Breast epithelium (tissue), 3 donors: ENCODE measurements around the gene TERB1.

Source experiments
- POLR2A ChIP-seq: fragments of 450-650 bp; IDR thresholded peaks from one replicate; pipeline ENCODE4 v1.6.1; 2016; ENCODE audit warnings: antibody characterized with exemption, mild to moderate bottlenecking, moderate library complexity
- POLR2AphosphoS5 ChIP-seq, 3 donors: sonication (generic); formaldehyde crosslinking; IDR thresholded peaks; one replicate each; pipeline ENCODE4 v1.6.1; 2017; ENCODE audit warnings: antibody characterized with exemption in 3 of 3
- TF ChIP-seq, protein P1 (sequence below), 3 donors: fragments of 450-650 bp; IDR thresholded peaks; one replicate each; pipeline ENCODE4 v1.5.1; 2016 to 2017; ENCODE audit warnings: antibody characterized with exemption in 3 of 3, mild to moderate bottlenecking in 3 of 3, moderate library complexity in 3 of 3

DNA sequence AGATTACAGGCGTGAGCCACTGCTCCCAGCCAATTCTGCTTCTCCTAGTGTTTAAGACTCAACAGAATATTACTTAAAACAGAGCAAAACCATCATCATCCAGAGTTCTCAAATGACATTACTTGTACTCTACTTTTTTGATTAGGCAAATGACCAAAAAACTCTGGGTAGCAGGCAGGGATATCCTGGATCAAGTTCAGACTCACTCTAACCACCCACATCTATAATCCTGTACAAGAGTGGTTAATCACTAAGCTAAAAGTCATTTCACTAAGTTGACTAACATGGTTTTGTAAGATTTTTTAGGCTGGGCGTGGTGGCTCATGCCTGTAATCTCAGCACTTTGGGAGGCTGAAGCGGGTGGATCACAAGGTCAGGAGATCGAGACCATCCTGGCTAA is 22.6 kb upstream of the TERB1 start:
- TF ChIP-seq, protein P1, sequence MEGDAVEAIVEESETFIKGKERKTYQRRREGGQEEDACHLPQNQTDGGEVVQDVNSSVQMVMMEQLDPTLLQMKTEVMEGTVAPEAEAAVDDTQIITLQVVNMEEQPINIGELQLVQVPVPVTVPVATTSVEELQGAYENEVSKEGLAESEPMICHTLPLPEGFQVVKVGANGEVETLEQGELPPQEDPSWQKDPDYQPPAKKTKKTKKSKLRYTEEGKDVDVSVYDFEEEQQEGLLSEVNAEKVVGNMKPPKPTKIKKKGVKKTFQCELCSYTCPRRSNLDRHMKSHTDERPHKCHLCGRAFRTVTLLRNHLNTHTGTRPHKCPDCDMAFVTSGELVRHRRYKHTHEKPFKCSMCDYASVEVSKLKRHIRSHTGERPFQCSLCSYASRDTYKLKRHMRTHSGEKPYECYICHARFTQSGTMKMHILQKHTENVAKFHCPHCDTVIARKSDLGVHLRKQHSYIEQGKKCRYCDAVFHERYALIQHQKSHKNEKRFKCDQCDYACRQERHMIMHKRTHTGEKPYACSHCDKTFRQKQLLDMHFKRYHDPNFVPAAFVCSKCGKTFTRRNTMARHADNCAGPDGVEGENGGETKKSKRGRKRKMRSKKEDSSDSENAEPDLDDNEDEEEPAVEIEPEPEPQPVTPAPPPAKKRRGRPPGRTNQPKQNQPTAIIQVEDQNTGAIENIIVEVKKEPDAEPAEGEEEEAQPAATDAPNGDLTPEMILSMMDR (IDR thresholded peaks at IDR 0.05): no peak
- no peak for TF ChIP-seq POLR2A
- no peak for TF ChIP-seq POLR2AphosphoS5 (IDR thresholded peaks at IDR 0.05)
